ENCODE data around the gene ZNF678.

DNA sequence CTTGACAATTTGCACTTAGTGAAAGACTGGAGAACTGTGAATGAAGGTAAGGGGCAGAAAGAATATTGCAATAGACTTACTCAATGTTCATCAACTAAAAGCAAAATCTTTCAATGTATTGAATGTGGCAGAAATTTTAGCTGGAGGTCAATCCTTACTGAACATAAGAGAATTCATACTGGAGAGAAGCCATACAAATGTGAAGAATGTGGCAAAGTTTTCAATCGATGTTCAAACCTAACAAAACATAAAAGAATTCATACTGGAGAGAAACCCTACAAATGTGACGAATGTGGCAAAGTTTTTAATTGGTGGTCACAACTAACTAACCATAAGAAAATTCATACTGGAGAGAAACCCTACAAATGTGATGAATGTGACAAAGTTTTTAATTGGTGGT, 91.1 kb downstream of the ZNF678 start:
- TF ChIP-seq, protein P1, sequence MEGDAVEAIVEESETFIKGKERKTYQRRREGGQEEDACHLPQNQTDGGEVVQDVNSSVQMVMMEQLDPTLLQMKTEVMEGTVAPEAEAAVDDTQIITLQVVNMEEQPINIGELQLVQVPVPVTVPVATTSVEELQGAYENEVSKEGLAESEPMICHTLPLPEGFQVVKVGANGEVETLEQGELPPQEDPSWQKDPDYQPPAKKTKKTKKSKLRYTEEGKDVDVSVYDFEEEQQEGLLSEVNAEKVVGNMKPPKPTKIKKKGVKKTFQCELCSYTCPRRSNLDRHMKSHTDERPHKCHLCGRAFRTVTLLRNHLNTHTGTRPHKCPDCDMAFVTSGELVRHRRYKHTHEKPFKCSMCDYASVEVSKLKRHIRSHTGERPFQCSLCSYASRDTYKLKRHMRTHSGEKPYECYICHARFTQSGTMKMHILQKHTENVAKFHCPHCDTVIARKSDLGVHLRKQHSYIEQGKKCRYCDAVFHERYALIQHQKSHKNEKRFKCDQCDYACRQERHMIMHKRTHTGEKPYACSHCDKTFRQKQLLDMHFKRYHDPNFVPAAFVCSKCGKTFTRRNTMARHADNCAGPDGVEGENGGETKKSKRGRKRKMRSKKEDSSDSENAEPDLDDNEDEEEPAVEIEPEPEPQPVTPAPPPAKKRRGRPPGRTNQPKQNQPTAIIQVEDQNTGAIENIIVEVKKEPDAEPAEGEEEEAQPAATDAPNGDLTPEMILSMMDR (IDR thresholded peaks at IDR 0.05 in 4 of 5, conservative IDR thresholded peaks at IDR 0.05 in 1 of 5) = no peak
- TF ChIP-seq POLR2A (IDR thresholded peaks at IDR 0.05) = no peak
